HCT116 (cell line): ENCODE measurements around the gene MTMR10. TPM values are rescaled to one million over a fixed set of nuclear protein-coding genes. Genes with fewer than 3 reads are reported as not detected.

ENCODE experiments used
- ATAC-seq: fragments of 200-7000 bp; cut with Tn5 transposase; 2 replicates; pipeline ENCODE4 v1.9.1; 2020; ENCODE audit warnings: mild to moderate bottlenecking, moderate library complexity
- BruUV-seq: library from RNA; stranded (reverse); fragments of 400-500 nt; replicated peaks from 2 replicates; lab custom pipeline; 2021; lab: Mats Ljungman, UMichigan
- CTCF ChIA-PET: fragments of 300-600 bp; sonication (Branson Sonifier 250); formaldehyde crosslinking; loops from one replicate; lab custom pipeline; 2021; ENCODE audit warnings: antibody characterized with exemption; lab: Charles Lee
- POLR2A ChIA-PET: fragments of 300-600, 350-600 bp; sonication (Branson Sonifier 250); formaldehyde crosslinking; loops from one replicate; lab custom pipeline; 2021; ENCODE audit warnings: antibody characterized with exemption; lab: Charles Lee
- RAD21 ChIA-PET, 2 experiments: fragments of 300-600 bp; sonication (Branson Sonifier 250); formaldehyde crosslinking; loops; one replicate each; lab custom pipeline; 2023; ENCODE audit warnings: low total read pairs in 2 of 2; ENCODE audit not compliant: uncharacterized antibody in 2 of 2, unreplicated experiment in 2 of 2, low non-redundant PET in 1 of 2; lab: Charles Lee
- DNase-seq: peaks from one replicate; pipeline ENCODE4 v3.0.0-alpha.2; 2010; ENCODE audit warnings: low read depth, low spot score
- H2AFZ ChIP-seq: fragments of 200-600 bp; shearing (Covaris generic), sonication (generic); 2 replicates; pipeline ENCODE4 v1.6.1; 2017; ENCODE audit warnings: low read depth, mixed run types, mixed read lengths, antibody characterized with exemption, low read length; ENCODE audit not compliant: poor library complexity, severe bottlenecking
- H3K27ac ChIP-seq: 2 replicates; pipeline ENCODE4 v1.5.1; 2012; ENCODE audit warnings: low read depth, low read length
- H3K27me3 ChIP-seq: fragments of 200-600 bp; sonication (generic); 2 replicates; pipeline ENCODE4 v1.6.1; 2016; ENCODE audit warnings: mixed run types, low read length, mixed read lengths; ENCODE audit not compliant: insufficient read depth
- H3K36me3 ChIP-seq, 2 experiments: fragments of 200-500 bp in 1 of 2; fragments of 200-600 bp in 1 of 2; sonication (Bioruptor generic) in 1 of 2; sonication (generic) in 1 of 2; 2 replicates each; pipeline versions ENCODE4 v1.5.1 to v1.6.1; 2014 to 2016; ENCODE audit warnings: low read length in 2 of 2, inconsistent platforms in 1 of 2, mixed read lengths in 1 of 2, mixed run types in 1 of 2; ENCODE audit not compliant: insufficient read depth in 2 of 2, control insufficient read depth in 1 of 2
- H3K4me1 ChIP-seq, 2 experiments: fragments of 200-600 bp in 1 of 2; sonication (generic) in 1 of 2; 2 replicates each; pipeline versions ENCODE4 v1.5.1 to v1.6.1; 2012 to 2017; ENCODE audit warnings: low read length in 2 of 2, inconsistent platforms in 1 of 2, mild to moderate bottlenecking in 1 of 2, mixed read lengths in 1 of 2, mixed run types in 1 of 2, moderate library complexity in 1 of 2; ENCODE audit not compliant: insufficient read depth in 2 of 2, control insufficient read depth in 1 of 2
- H3K4me2 ChIP-seq: fragments of 200-600 bp; sonication (generic); 2 replicates; pipeline ENCODE4 v1.6.1; 2017; ENCODE audit warnings: mixed run types, low read length, mixed read lengths
- H3K4me3 ChIP-seq, 2 experiments: fragments of 200-600 bp in 1 of 2; sonication (generic) in 1 of 2; replicated peaks in 1 of 2; 2 replicates each; pipeline ENCODE4 v1.5.1; 2011 to 2016; ENCODE audit warnings: low read length in 2 of 2, control low read depth in 1 of 2, low read depth in 1 of 2, mild to moderate bottlenecking in 1 of 2, mixed read lengths in 1 of 2, mixed run types in 1 of 2
- H3K79me2 ChIP-seq: fragments of 200-600 bp; sonication (generic); 2 replicates; pipeline ENCODE4 v1.6.1; 2017; ENCODE audit warnings: mild to moderate bottlenecking, mixed run types, low read length, moderate library complexity, mixed read lengths; ENCODE audit not compliant: insufficient read depth
- H3K9ac ChIP-seq: fragments of 200-600 bp; sonication (generic); 2 replicates; pipeline ENCODE4 v1.6.1; 2016; ENCODE audit warnings: low read length, mixed read lengths
- H3K9me2 ChIP-seq: fragments of 200-600 bp; sonication (generic), shearing (Covaris generic); 2 replicates; pipeline ENCODE4 v1.6.1; 2017; ENCODE audit warnings: mixed run types, mild to moderate bottlenecking, moderate library complexity; ENCODE audit not compliant: insufficient read depth
- H3K9me3 ChIP-seq, 2 experiments: fragments of 200-500 bp in 1 of 2; fragments of 200-600 bp in 1 of 2; sonication (Bioruptor generic) in 1 of 2; sonication (generic) in 1 of 2; 2 replicates each; pipeline ENCODE4 v1.6.1; 2014 to 2017; ENCODE audit warnings: low read length in 2 of 2, mixed read lengths in 2 of 2, inconsistent platforms in 1 of 2, low read depth in 1 of 2, mild to moderate bottlenecking in 1 of 2, mixed run types in 1 of 2, moderate library complexity in 1 of 2; ENCODE audit not compliant: control insufficient read depth in 1 of 2, insufficient read depth in 1 of 2
- H4K20me1 ChIP-seq: fragments of 200-600 bp; sonication (generic), shearing (Covaris generic); 2 replicates; pipeline ENCODE4 v1.6.1; 2017; ENCODE audit warnings: mixed run types, mild to moderate bottlenecking, moderate library complexity; ENCODE audit not compliant: insufficient read depth
- CBX3 ChIP-seq: IDR thresholded peaks from 2 replicates; pipeline ENCODE4 v1.6.1; 2012; ENCODE audit warnings: low read depth
- CEBPB ChIP-seq: IDR thresholded peaks from 2 replicates; pipeline ENCODE4 v1.6.1; 2012; ENCODE audit warnings: low read depth
- ELF1 ChIP-seq: IDR thresholded peaks from 2 replicates; pipeline ENCODE4 v1.6.1; 2012; ENCODE audit warnings: low read depth, borderline replicate concordance
- EZH2phosphoT487 ChIP-seq: fragments of 200-600 bp; IDR thresholded peaks from 2 replicates; pipeline ENCODE4 v1.6.1; 2018; ENCODE audit warnings: antibody characterized with exemption, borderline replicate concordance
- FOSL1 ChIP-seq: IDR thresholded peaks from 2 replicates; pipeline ENCODE4 v1.6.1; 2012; ENCODE audit warnings: low read depth
- JUND ChIP-seq: IDR thresholded peaks from 2 replicates; pipeline ENCODE4 v1.6.1; 2012
- POLR2AphosphoS5 ChIP-seq: IDR thresholded peaks from 2 replicates; pipeline ENCODE4 v1.6.1; 2011; ENCODE audit warnings: mild to moderate bottlenecking, low read depth, low read length, moderate library complexity
- RAD21 ChIP-seq: IDR thresholded peaks from 2 replicates; pipeline ENCODE4 v1.6.1; 2012; ENCODE audit warnings: low read depth, mild to moderate bottlenecking
- SP1 ChIP-seq: IDR thresholded peaks from 2 replicates; pipeline ENCODE4 v1.6.1; 2012; ENCODE audit warnings: low read depth
- TCF7L2 ChIP-seq: IDR thresholded peaks from 2 replicates; pipeline ENCODE4 v1.7.0; 2011; ENCODE audit warnings: borderline replicate concordance, inconsistent platforms; ENCODE audit not compliant: insufficient read depth, insufficient read length; ENCODE audit errors: extremely low read depth
- YY1 ChIP-seq: IDR thresholded peaks from 2 replicates; pipeline ENCODE4 v1.6.1; 2011; ENCODE audit warnings: low read length, low read depth, moderate library complexity, mild to moderate bottlenecking; ENCODE audit not compliant: insufficient replicate concordance; ENCODE audit errors: extremely low read depth
- intact Hi-C: fragments of 100-400 bp; cut with micrococcal nuclease; formaldehyde crosslinking; loops from 2 replicates; pipeline ENCODE4 v1.10.0; 2022
- total RNA-seq: library from RNA; stranded (reverse); gene quantifications from one replicate; pipeline ENCODE4 v1.2.1, GENCODE V29; 2021; ENCODE audit not compliant: unreplicated experiment
- TF ChIP-seq, protein P1 (sequence below): IDR thresholded peaks from 2 replicates; pipeline ENCODE4 v1.6.1; 2012; ENCODE audit warnings: low read depth
- TF ChIP-seq, protein P2 (sequence below): IDR thresholded peaks from 2 replicates; pipeline ENCODE4 v1.6.1; 2012
- TF ChIP-seq, protein P3 (sequence below): IDR thresholded peaks from 2 replicates; pipeline ENCODE4 v1.6.1; 2011; ENCODE audit warnings: mild to moderate bottlenecking, low read length, moderate library complexity; ENCODE audit not compliant: insufficient replicate concordance; ENCODE audit errors: extremely low read depth

MTMR10 gene
- total RNA-seq, 1 experiment from 2014 or later = 13.4 TPM

DNA sequence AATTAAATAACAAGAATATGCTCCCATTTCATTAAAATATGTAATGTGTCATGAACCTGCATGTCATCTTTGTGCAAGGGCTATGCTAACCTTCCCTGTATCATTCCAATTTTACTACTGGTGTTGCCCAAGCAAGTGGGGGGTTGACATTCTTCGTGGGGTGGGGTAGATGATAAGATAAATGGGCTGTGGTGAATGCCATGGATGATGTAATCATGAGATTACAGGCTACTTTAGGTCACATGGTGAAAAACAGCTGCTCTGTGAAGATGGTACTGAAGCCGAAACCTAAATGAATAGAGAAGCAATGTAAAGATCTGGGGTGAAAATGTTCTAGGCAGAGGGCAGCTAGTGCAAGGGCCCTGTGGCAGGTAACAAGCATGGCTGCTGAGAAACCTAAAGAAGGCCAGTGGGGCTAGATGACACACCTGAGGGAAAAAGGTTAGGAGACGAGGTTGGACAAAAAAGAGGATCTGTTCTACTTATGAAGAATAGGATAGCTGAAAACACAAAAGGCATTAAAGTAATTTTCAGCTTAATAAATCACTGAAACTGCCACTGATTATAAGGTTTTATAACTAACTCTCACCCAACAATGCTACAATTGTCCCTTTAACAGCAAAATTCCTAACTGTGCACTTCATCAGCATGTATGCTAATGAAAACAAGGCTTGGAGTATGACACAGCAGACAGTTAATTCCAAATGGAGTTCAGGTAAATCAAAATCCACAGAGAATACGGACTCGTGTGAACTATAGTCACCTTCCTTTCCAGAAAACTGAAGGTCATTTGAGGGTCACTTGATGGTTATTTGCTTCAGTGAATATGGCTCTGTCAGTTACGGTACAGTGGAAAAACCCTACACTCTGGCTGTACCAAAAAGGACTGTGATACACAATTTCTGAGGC is 35.0 kb downstream of the MTMR10 start:
- DNase-seq (no peak), ATAC-seq (no peak)
- RAD21 ChIA-PET = no interaction called here
- no peak overlapping the region for H3K9ac ChIP-seq
- intact Hi-C loops = no loop called here
- no peaks in the 10 kb centered on the region for H3K79me2 ChIP-seq
- H4K20me1 ChIP-seq = no peaks in the 10 kb centered on the region
- no TSS peak for BruUV-seq
- peaks cover 12% of the 10 kb centered on the region in 2 experiments; a peak in 3 of 4 replicates for H3K36me3 ChIP-seq
- H3K27me3 ChIP-seq = no peaks in the 10 kb centered on the region
- H3K9me3 ChIP-seq = no peaks in the 10 kb centered on the region
- TF ChIP-seq YY1 = no peak
- no peak for TF ChIP-seq EZH2phosphoT487
- TF ChIP-seq, protein P1, sequence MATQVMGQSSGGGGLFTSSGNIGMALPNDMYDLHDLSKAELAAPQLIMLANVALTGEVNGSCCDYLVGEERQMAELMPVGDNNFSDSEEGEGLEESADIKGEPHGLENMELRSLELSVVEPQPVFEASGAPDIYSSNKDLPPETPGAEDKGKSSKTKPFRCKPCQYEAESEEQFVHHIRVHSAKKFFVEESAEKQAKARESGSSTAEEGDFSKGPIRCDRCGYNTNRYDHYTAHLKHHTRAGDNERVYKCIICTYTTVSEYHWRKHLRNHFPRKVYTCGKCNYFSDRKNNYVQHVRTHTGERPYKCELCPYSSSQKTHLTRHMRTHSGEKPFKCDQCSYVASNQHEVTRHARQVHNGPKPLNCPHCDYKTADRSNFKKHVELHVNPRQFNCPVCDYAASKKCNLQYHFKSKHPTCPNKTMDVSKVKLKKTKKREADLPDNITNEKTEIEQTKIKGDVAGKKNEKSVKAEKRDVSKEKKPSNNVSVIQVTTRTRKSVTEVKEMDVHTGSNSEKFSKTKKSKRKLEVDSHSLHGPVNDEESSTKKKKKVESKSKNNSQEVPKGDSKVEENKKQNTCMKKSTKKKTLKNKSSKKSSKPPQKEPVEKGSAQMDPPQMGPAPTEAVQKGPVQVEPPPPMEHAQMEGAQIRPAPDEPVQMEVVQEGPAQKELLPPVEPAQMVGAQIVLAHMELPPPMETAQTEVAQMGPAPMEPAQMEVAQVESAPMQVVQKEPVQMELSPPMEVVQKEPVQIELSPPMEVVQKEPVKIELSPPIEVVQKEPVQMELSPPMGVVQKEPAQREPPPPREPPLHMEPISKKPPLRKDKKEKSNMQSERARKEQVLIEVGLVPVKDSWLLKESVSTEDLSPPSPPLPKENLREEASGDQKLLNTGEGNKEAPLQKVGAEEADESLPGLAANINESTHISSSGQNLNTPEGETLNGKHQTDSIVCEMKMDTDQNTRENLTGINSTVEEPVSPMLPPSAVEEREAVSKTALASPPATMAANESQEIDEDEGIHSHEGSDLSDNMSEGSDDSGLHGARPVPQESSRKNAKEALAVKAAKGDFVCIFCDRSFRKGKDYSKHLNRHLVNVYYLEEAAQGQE = no peak
- no peak for TF ChIP-seq CBX3
- no peak for TF ChIP-seq ELF1
- TF ChIP-seq, protein P2, sequence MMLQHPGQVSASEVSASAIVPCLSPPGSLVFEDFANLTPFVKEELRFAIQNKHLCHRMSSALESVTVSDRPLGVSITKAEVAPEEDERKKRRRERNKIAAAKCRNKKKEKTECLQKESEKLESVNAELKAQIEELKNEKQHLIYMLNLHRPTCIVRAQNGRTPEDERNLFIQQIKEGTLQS = no peak
- TF ChIP-seq CEBPB = no peak
- TF ChIP-seq, protein P3, sequence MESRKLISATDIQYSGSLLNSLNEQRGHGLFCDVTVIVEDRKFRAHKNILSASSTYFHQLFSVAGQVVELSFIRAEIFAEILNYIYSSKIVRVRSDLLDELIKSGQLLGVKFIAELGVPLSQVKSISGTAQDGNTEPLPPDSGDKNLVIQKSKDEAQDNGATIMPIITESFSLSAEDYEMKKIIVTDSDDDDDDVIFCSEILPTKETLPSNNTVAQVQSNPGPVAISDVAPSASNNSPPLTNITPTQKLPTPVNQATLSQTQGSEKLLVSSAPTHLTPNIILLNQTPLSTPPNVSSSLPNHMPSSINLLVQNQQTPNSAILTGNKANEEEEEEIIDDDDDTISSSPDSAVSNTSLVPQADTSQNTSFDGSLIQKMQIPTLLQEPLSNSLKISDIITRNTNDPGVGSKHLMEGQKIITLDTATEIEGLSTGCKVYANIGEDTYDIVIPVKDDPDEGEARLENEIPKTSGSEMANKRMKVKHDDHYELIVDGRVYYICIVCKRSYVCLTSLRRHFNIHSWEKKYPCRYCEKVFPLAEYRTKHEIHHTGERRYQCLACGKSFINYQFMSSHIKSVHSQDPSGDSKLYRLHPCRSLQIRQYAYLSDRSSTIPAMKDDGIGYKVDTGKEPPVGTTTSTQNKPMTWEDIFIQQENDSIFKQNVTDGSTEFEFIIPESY = no peak
- no peak for TF ChIP-seq JUND
- no peak for TF ChIP-seq TCF7L2
- TF ChIP-seq POLR2AphosphoS5 = no peak
- no peak for TF ChIP-seq SP1
- TF ChIP-seq RAD21 = no peak
- TF ChIP-seq FOSL1 = no peak
- POLR2A ChIA-PET = no interaction called here
- H3K9me2 ChIP-seq = no peaks in the 10 kb centered on the region
- H3K4me2 ChIP-seq = no peak overlapping the region
- H2AFZ ChIP-seq = no peak overlapping the region
- H3K4me3 ChIP-seq = no peak overlapping the region
- no peak overlapping the region for H3K27ac ChIP-seq
- CTCF ChIA-PET = no interaction called here
- H3K4me1 ChIP-seq = peaks cover 19 to 25% of the 10 kb centered on the region in 2 experiments
